ENCODE measurements around the gene LIX1L. TPM values are rescaled to one million over a fixed set of nuclear protein-coding genes. Genes with fewer than 3 reads are reported as not detected.

The LIX1L gene
- total and polyA plus RNA-seq, 2 of the 13 experiments (the other 11 are each of a cell fraction or from before 2014, with no cell fraction given) = 8.1 to 24.9 TPM

GRCh38 chr1:145959957-145960467 lies 2.2 kb upstream of the LIX1L start:
- no TSS peak for BruUV-seq (replicated peaks)
- Histone ChIP-seq H3K4me2 (ENCODE audit: low read depth, low read length) (peak overlapping the region; percentile 99), H3K4me1 (ENCODE audit: insufficient read depth, low read length) (peaks cover 71% of the 10 kb centered on the region), H3K9me3 (ENCODE audit: low read length) (no peaks in the 10 kb centered on the region), H3K27me3 (ENCODE audit: control insufficient read depth in 1 of 2, insufficient read depth in 2 of 2, low read length in 2 of 2) (peaks cover 0 to 30% of the 10 kb centered on the region in 2 experiments; a peak in 3 of 5 replicates), H3K4me3 (replicated peaks in 1 of 3; ENCODE audit: insufficient read depth in 1 of 3, low read depth in 2 of 3, low read length in 3 of 3) (peak overlapping the region; percentile 60 to 91 (median 68)), H3K79me2 (ENCODE audit: insufficient read depth, low read length) (peaks cover 16% of the 10 kb centered on the region), H4K20me1 (ENCODE audit: insufficient read depth, low read length) (no peaks in the 10 kb centered on the region), H3K36me3 (replicated peaks in 1 of 2; ENCODE audit: control insufficient read depth in 1 of 2, insufficient read depth in 2 of 2, low read length in 2 of 2) (no peaks in the 10 kb centered on the region), H2AFZ (ENCODE audit: low read length) (no peak overlapping the region), H3K27ac (ENCODE audit: extremely low read length, insufficient read depth, low read length) (no peak overlapping the region), H3K9ac (ENCODE audit: insufficient read depth, low read depth, low read length) (peak overlapping the region; percentile 62)
- ATAC-seq (peak; percentile 0; the same call in 1 of the 3 replicates), FAIRE-seq (no peak), DNase-seq (ENCODE audit: low spot score) (no peak)
- CTCF ChIA-PET (ENCODE audit: low intra/inter-chr PET ratio, low total read pairs) = no interaction called here
- POLR2A ChIA-PET = no interaction called here
- in situ Hi-C loops (cut with HindIII; ENCODE audit: extremely low pct_ligation_motif_present, low pct_unique_long_range_greater_than_20kb) (loop anchor here (5.0 kb wide), 1 partner anchor 33 kb away; the partner anchor contains the start of gene RBM8A), intact Hi-C loops (cut with micrococcal nuclease; ENCODE audit: unreplicated experiment) (loop anchor here (5.0 kb wide), 3 partner anchors 47 to 103 kb away; partner anchors contain the start of gene PIAS3)
- 0% methylated on average over 4 of the region's 12 CpGs for WGBS (ENCODE audit: low lambda C conversion rate)
- TF ChIP-seq ZNF572 (CRISPR knock-in tag; IDR thresholded peaks at IDR 0.05) = no peak
- no peak for TF ChIP-seq ZNF784 (CRISPR knock-in tag; IDR thresholded peaks at IDR 0.05; ENCODE audit: borderline replicate concordance)
- no peak for TF ChIP-seq REST (IDR thresholded peaks at IDR 0.05; ENCODE audit: borderline replicate concordance in 1 of 2, low read depth in 1 of 2, low read length in 2 of 2)
- no peak for TF ChIP-seq GZF1 (CRISPR knock-in tag; IDR thresholded peaks at IDR 0.05)
- no peak for TF ChIP-seq GABPA (IDR thresholded peaks at IDR 0.05; ENCODE audit: low read depth, low read length)
- no peak for TF ChIP-seq GABPA (CRISPR knock-in tag; IDR thresholded peaks at IDR 0.05; ENCODE audit: low read depth)
- no peak for TF ChIP-seq MIXL1 (CRISPR knock-in tag; IDR thresholded peaks at IDR 0.05)
- TF ChIP-seq ZNF549 (CRISPR knock-in tag; IDR thresholded peaks at IDR 0.05) = no peak
- TF ChIP-seq ZNF710 (CRISPR knock-in tag; IDR thresholded peaks at IDR 0.05; ENCODE audit: borderline replicate concordance) = no peak
- no peak for TF ChIP-seq ZNF512B (CRISPR knock-in tag; IDR thresholded peaks at IDR 0.05; ENCODE audit: borderline replicate concordance)
- TF ChIP-seq ZBTB49 (CRISPR knock-in tag; IDR thresholded peaks at IDR 0.05; ENCODE audit: borderline replicate concordance) = no peak

Data from HepG2 (cell line).